ENCODE measurements around the gene BTD.
"Not testable (repeated sequence)": the region's sequence is repeated elsewhere in the genome, so short reads cannot be mapped to it uniquely, and the experiment has no call there.

Gene BTD

GRCh38 chr3:15606434-15606891 is 4.9 kb downstream of the BTD start:
- no peak for DNase-seq

GRCh38 chr3:15610082-15610759 is 8.7 kb downstream of the BTD start:
- DNase-seq: peak; percentile 73

- no peak for DNase-seq
Measured at GRCh38 chr3:15611018-15611417, 9.5 kb downstream of the BTD start.

- DNase-seq: no peak
Measured at GRCh38 chr3:15612001-15612400, 10.5 kb downstream of the BTD start.

GRCh38 chr3:15614958-15615357 is 13.4 kb downstream of the BTD start:
- no peak for DNase-seq

GRCh38 chr3:15616053-15616452 is 14.5 kb downstream of the BTD start:
- no peak for DNase-seq

- DNase-seq: not testable (repeated sequence)
Measured at GRCh38 chr3:15619659-15620464, 18.3 kb downstream of the BTD start.

GRCh38 chr3:15623535-15624440 is 22.2 kb downstream of the BTD start:
- no peak for DNase-seq

GRCh38 chr3:15628967-15629366 is 27.4 kb downstream of the BTD start:
- no peak for DNase-seq

- DNase-seq: peak; percentile 43
Measured at GRCh38 chr3:15629860-15630597, 28.5 kb downstream of the BTD start.

GRCh38 chr3:15630646-15631350 is 29.3 kb downstream of the BTD start:
- no peak for DNase-seq

GRCh38 chr3:15631426-15632211 is 30.1 kb downstream of the BTD start:
- no peak for DNase-seq

- no peak for DNase-seq
Measured at GRCh38 chr3:15632212-15632580, 30.7 kb downstream of the BTD start.

GRCh38 chr3:15633159-15633558 is 31.6 kb downstream of the BTD start:
- DNase-seq: no peak

- DNase-seq: no peak
Measured at GRCh38 chr3:15633766-15634598, 32.4 kb downstream of the BTD start.

- DNase-seq: no peak
Measured at GRCh38 chr3:15634671-15635070, 33.1 kb downstream of the BTD start.

- DNase-seq: no peak
Measured at GRCh38 chr3:15635121-15635661, 33.6 kb downstream of the BTD start.

- DNase-seq: peak; percentile 81
Measured at GRCh38 chr3:15636028-15636709, 34.6 kb downstream of the BTD start.
